Activated naive CD4-positive, alpha-beta T cell treated with Interleukin-2 at 50 U/mL for 16 hours (primary cell): ENCODE results near the gene PABPN1L.

ENCODE experiments used
- DNase-seq: peaks from one replicate; pipeline ENCODE4 v3.0.0-alpha.2; 2020

The PABPN1L gene, protein sequence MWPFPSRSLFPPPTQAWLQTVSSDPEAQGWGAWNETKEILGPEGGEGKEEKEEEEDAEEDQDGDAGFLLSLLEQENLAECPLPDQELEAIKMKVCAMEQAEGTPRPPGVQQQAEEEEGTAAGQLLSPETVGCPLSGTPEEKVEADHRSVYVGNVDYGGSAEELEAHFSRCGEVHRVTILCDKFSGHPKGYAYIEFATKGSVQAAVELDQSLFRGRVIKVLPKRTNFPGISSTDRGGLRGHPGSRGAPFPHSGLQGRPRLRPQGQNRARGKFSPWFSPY

DNA sequence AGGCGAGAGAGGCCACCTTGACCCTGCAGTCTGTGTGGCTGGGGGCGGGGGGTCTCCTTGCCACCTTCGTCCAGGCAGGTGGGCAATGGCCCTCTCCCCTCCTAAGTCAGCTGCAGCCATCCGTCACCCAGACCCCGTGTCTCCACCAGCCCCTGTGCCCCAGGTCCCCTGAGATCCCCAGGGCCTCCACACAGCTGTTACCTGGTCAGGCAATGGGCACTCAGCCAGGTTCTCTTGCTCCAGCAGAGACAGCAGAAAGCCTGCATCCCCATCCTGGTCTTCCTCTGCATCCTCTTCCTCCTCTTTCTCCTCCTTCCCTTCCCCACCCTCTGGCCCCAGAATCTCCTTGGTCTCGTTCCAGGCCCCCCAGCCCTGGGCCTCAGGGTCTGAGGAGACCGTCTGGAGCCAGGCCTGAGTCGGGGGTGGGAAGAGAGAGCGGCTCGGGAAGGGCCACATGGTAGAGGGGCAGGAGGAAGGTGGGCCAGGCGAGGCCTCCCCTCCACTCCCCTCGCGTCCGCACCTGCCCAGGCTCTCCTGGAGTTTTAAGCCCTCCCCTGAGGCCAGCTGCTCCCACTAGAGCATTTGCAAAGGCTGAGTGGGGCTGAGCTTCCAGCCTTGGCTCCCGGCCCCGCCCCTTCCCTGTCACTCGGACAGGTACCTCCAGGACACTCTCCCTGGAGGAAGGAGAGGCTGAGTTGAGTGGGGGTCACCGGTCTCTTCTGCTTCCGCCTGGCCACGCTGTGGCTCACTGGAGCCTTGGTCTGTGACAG lies at the start of gene PABPN1L:
Gene PABPN1L, minus strand, starts transcription at position 510 of the 770 bp plus-strand sequence. Its CDS starts 54 bp downstream, at position 456.
- DNase-seq: no peak

DNA sequence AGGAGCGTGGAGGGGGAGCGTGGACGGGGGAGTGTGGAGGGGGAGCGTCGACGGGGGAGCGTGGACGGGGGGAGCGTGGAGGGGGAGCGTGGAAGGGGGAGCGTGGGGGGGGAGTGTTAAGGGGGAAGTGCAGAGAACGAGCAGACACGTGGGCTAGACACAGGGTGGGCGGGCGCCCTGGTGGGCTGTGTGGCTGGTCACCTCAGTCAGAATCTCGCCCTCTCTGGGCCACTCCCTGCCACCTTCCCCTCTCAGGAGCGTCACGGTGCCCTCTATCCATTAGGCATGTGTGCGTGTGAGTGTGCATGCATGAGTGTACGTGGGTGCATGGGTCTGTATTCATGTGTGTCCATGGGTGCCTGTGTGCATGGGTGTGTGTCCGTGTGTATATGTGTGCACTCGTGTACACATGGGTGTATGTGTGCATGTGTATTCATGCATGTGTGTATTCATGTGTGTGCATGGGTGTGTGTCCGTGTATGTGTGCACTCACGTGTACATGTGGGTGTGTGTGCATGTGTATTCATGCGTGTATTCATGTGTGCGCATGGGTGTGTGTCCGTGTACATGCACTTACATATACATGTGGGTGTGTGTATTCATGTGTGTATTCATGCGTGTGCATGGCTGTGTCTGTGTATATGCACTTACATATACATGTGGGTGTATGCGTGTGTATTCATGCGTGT lies 49.3 kb upstream of the PABPN1L start:
- no peak for DNase-seq

DNA sequence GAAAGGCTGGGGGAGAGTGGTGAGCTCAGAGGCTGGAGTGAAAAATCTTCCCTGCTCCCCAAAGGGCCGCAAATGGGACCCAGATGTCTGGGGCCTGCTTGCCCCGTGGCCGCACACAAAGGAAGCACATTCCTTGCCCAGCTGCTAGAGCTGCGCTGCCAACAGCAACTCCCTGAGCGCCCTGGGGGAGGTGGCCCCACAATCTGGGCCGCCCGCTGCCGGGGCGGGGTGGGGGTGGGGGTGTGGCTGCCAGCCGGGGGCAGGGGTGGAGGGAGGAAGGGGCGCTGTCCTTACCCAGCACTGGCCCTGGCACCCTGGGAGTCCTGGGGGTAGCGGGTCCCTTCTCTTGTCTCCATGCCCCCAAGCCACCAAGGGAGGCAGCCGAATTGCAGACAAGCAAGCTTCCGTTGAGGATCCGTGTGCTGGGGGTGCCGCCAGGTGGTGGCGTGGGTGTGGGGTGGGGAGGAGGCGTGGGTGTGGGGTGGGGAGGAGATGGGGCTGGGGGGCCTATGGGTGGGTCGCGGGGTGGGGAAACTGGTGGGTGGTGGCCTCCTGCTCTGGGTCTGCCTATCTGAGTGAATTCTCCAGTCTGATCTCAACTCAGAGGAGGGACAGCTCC lies 48.4 kb upstream of the PABPN1L start:
- DNase-seq: no peak

DNA sequence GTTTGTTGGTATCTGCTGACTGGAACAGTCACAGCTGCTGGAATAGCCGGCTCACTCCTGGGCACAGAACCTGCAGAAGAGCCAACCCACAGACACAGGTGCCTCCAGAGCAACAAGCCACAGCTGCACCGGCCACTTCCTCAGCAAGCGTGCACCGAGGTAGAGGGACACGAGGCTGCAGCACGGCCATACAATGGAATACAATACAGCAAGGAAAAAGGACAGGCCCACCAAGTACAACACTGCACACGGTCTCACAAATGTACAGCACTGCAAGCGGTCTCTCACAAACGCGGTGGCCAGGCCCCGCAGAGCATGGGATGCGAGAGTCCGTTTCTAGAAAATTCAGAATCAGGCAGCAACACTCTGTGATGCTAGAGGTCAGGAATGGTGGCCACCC lies 47.4 kb upstream of the PABPN1L start:
- DNase-seq: no peak

DNA sequence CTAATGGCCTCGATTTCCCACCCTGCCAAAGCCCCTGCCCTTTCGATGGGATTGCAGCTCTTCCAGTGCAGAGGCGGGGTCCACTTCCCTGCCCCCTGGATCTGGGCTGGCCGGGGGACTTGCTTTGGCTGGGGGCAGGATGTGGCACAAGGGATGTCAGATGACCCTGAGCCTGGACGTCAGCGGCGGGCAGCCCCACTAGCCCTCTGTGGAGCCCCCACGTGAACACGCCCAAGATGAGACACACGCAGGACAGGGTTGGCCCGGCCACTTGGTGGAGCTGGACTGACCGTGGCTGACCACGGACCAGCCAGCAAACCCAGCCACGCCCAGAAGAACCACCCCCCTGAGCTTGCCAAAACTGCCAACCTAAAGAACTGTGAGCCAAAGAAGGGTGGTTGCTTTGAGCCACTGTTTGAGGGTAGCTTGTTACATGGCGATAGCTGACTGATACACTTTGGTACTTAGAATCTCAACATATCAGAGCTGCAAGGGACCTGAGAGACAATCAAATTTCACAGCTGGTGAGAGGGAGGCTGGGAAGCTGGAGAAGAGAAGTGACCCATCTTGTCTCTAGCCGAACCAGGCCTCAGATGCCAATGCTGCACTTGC lies 46.6 kb upstream of the PABPN1L start:
- DNase-seq: no peak

DNA sequence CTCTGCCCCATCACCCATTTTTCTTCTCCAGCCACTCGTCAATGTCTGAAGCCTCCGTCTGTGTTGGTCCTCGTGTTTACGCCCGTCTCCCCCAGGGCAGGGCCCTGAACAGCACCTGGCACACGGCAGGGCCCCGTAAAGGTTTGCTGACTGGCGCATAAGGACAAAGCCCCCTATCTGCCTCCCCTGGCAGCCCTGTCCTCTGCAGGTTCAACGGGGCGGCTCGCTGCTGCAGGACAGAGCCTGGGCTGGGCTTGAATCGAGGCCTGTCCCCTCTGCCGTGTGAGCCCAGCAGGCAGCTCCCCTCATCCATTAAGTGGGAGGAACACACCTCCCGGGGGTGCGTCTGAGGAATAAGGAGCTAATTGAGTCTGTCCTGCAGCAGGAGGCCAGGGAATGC lies 46.1 kb upstream of the PABPN1L start:
- no peak for DNase-seq

DNA sequence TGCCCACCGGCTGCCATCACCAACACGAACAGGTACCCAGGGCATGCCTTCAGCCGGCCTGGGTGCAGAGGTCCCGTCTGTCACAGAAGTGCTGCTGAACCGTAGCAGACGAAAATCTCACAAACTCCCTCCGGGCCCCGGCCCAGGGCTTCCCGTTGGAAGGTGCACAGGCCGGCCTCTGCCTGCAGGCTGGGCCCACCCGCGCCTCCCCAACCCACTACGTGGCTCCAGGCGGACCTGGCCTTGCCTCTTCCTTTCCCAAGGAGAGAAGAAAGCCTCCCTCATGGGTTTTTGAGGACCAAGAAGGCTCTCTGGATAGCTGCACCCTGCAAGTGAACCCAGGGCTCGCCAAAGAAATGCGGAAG lies 45.5 kb upstream of the PABPN1L start:
- DNase-seq: no peak

DNA sequence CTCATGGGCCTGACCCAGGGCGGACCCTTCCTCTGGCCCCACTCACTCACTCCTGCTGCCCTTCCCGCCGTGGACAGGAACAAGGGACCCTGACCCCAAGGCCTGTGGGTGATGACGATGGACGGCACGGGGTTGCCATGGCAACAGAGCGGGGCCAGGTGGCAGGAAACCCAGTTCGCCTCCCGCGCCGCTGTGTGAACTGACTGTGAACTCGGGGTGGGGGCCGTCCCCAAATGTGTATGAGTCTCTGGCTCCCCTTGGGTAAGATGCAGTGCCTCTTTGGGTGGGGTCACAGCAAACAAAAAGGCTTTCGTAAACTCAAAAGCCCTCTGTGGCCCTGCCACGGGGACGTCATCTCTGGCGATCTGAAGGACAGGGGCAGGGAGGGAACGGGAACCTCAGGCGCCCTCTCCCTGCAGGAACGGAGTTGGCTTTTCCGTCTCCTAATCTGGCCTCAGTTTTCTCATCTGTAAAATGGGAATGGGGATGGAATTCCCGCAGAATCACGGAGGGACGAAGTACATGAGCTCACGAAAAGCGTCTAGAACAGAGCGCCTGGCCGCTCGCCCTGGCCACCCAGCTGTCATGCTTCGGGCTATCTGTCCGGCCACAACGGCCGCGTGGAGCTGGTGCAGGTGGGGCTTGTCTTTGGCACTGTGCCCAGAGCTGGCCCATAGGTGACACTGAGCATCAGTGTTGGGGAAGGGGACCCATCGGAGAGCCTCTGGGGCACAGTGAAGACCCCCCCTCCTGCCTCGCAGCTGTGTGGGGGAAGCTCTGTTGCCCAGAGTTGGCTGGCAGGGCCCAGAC lies 44.9 kb upstream of the PABPN1L start:
- no peak for DNase-seq

DNA sequence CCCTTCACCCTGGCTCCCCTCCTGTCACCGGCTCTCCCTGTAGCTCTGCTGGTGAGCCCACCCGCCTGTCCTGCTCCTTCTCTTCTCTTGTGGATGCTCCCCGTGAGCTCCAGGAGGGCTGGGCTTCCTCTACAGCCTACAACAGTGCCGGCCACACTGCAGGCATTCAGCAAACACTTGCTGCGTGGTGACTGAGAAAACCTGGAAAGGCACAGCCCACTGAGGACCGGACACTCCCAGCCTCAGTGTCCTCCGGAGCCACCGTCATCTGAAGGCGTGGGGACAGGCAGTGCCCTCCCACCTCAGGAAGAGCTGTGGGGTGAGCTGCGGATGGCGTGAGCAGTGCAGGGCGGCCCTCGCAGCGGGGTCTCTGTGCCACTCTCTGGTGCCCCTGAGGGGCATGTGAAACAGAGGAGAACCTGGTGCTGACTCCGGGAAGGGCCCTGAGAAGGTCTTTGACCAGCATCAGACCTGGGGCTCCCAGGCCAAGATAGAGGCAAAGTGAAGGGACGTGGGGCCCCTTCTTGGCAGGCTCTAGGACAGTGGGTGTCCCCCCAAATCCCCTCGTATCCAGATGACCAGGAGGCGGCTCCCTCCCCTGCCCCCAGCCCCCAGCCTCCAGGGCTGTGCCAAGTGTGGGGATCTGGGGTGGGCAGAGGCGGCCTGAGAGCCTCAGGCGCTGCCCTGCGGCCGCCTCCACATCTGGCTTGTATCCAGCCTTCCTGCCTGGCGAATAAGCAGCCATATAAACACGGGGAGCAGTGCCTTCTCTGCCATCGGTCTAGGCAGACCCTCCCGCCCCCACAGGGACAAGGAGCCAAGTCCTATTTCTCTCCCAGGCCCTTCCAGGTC lies 44.0 kb upstream of the PABPN1L start:
- DNase-seq: no peak

DNA sequence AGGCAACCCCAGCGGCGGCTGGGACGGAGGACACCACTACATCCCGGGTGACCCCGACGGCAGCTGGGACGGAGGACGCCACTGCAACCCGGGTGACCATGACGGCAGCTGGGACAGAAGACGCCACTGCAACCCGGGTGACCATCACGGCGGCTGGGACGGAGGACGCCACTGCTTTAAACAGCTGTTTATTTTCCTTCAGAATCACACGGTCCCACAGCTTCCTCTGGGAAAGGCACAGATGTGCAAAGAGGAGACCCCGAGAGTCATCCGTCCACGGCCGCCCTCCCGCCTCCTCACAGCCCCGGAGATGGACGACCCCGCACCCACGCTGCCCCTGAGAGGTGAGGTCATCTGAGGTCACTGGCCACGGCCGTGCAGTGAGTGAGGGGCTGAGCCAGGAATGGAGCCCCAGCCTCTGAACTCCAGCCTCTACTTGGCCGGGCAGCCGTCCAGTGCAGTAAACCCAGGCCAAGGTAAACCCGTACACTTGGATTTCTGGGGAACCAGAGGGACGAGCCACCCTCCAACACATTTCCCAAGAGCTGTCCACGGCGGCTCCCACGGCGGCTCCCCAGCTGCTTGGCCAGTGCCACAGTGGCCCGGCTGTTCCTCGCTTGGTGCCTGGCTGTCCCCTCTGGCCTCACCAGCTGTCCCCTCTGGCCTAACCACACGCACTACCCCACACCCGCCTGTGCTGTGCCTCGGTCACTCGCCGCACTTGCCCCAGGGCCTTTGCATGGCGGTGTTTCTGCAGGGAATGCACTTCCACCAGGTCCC lies 43.2 kb upstream of the PABPN1L start:
- DNase-seq: no peak

DNA sequence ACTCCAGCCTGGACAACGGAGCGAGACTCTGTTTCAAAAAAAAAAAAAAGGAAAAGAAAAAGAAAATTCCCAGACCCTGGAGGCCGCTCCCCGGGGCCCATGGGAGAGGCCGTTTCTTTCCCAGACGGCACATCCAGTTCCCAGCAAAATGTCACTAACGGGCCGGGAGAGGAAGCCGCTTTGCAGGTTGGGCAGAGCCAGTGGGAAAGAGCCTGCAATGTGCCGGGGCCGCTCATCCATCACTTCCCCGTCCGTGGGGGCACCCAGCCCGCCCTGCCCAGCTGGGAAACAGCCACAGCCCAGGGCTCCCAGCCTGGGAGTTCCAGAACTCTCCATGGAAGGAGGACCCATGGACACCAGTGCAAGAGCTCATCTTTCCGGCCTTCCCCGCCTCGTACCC lies 41.8 kb upstream of the PABPN1L start:
- DNase-seq: no peak

DNA sequence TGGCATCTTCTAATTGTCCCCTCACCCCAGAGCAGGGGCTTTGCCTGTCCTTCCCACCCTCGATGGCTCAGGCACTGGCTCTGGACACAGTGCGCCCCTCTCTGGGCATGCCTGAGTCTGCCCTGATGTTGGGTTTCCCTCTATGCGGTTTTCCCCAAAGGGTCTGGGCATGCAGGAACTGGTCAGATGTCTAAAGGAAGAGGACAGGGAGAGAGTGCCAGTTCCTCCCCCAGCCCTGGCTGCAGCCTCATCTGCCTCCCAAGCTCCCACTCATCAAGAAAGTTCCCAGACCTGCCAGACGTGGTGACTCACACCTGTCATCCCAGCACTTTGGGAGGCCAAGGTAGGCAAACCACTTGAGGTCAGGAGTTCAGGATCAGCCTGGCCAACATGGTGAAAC lies 41.3 kb upstream of the PABPN1L start:
- no peak for DNase-seq

DNA sequence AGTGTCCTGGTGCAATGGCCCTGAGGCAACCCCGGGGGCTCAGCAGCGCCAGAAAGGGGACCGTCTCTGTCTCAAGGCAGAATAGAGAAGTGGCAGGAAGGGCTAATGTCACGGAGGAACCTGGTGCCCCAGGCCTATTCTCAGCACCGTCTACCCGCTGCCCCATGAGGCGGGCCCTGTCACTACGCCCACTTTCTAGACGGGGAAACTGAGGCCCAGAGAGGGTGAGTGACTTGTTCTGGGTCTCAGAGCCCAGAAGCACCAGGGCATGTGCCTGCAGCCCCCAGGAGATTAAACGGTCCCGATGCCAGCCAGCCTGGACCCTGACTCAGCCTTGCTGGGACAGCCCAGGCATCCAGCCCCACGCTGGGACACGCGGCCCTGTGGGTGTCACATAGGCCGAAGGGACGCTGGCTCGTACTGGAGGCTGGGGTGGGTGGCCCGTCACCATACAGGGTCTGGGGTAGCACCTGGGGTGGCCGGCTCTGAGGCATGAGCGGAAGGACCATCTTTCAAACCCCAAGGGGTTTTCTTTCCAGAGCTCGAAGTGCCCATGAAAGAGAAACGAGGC lies 40.2 kb upstream of the PABPN1L start:
- no peak for DNase-seq

DNA sequence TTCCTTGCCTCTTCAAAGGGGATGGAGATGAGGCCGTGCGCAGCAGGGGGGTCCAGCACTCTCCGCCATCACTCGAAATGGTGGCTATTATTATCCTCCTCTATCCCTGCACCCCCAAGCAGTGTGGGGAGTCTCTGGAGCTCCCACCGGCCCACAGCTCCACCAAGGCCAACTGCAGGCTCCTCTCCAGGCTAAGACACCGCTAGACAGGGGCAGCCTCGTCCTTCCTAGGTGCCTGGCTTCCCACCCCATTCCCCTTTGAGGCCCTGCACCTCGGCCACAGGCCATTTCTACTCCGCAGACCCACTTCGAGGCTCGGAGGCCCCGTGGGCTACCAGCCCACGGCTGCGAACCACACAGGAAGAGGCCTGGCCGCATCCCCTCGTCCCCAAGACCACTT lies 39.6 kb upstream of the PABPN1L start:
- DNase-seq: no peak

DNA sequence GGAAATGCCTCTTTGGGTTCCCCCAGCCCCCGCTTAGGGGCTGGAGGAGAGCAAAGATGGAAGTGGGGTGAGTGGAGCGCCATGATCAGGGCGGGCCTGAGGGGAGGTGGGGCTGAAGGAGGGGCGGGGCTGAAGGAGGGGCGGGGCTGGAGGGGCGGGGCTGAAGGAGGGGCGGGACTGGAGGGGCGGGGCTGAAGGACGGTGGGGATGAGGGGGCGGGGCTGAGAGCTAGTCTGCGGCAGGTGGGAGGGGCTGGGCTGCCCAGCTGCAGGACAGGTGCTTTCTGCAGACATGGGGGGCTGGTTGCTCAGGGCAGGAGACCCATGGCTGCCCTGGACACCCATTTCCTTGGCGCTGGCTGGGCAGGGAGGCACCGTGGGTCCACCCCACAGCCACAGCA lies 39.1 kb upstream of the PABPN1L start:
- no peak for DNase-seq

DNA sequence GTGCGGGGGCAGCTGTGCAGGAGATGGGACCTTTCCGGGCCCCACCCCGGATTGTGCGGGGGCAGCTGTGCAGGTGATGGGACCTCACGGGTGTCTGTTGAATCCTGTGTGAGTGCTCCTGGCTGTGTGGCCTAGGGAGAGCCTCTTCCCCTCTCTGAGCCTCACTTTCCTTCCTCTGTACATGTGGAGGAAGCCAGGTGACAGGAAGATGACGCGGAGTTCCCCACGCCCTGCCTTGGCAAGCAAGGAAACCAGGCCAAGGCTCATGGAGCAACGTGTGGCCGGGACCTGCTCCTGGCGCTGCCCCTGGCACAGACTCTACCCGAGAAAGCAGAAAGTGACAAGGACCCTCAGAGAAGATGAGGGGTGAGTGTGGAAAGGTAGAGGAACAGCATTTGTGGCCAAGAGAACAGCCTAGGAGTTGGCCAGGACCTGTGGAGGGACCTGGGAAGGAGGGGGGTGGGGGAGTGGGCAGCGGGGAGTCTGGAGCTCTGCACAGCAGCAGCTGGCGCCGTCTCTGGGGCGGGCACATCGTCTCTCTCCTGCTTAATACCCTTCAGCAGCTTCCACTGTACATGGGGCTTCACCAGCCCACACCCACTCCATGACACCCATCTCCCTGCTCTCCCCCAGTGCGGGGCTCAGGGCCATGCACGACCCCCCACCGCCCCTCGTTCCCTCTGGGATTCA lies 38.4 kb upstream of the PABPN1L start:
- DNase-seq: no peak

DNA sequence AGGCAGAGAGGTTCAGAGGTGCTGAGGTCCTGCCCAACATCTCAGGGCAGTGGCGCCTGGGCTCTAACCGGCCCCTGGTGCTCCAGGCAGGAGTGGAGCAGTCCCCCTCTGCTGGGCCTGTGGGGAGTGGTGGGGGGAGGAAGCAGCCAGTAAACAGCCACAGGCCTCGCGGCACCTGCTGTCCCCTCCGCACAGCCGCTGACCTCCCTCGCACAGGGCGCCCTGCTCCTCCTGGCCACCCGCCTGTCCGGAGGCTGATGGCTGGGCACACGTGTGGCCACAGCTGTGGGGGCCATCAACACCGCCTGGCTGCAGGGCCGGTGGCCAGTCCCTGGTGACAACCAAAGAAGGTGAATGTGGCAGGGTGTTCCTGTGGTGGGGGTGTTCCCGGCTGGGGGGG lies 36.8 kb upstream of the PABPN1L start:
- DNase-seq: no peak

DNA sequence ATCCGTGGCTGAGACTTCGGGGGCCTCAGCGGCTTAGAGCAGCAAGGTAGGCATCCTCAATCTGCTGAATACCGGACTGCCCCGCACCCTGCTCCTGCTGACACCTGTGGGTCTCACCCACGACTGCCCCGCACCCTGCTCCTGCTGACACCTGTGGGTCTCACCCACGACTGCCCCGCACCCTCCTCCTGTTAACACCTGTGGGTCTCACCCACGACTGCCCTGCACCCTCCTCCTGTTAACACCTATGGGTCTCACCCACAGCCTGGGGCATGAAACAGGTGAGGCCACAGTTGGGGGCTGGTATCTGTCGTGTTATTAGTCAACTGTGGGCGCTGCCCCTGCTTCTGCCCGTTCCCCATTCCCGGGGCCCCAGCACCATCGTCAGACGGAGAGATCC lies 36.3 kb upstream of the PABPN1L start:
- no peak for DNase-seq

DNA sequence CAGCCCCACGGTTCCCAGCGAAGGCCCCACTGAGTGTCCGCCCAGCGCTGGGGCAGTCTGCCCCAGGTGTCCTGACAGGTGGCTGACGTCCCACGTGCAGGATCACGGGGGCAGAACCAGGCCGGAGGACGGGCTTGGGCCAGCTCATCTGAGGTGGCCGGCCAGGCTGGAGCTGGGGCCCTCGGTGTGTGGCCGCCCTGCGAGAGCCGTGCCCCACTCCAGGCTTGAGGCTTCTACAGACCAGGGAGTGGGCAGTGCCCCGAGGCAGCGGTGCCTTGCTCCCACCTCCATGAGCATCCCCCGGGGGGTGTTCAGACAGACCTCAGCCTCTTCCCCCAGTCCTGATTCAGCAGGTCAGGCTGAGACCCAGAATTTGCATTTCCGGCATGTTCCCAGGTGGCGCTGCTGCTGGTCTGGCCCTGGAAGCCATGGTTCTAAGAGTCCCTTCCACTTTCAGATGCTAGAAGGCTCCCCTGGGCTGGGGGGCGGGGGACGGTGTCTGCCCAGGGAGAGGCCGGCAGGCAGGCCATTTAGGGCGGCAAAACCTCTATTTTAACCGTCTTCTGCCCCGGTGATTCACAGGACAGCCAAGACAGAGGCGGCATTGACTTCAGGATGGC lies 35.4 kb upstream of the PABPN1L start:
- no peak for DNase-seq
